Pancreas (tissue), 10 donors: ENCODE data around the gene PLAA. TPM values are rescaled to one million over a fixed set of nuclear protein-coding genes. Genes with fewer than 3 reads are reported as not detected.

Experiments used
- ATAC-seq, 4 donors: fragments of 200-7000 bp; cut with Tn5 transposase; one replicate each; pipeline versions ENCODE4 v1.8.0 to v1.9.1; 2020; ENCODE audit warnings: mild to moderate bottlenecking in 4 of 4, moderate library complexity in 4 of 4
- DNase-seq, 6 donors: peaks; one replicate each; pipeline ENCODE4 v3.0.0-alpha.2; 2020
- FAIRE-seq: peaks from 2 replicates; lab custom pipeline; 2012; peaks lifted over from hg19 to GRCh38; lab: Jason Lieb, UNC
- H3K27ac ChIP-seq, 4 donors: fragments of 200-600 bp; sonication (generic); 1 replicate in 3 of 4; 2 replicates in 1 of 4; pipeline versions ENCODE4 v1.5.0 to v1.8.0; 2020
- H3K27me3 ChIP-seq, 4 donors: fragments of 200-600 bp; one replicate each; pipeline ENCODE4 v1.8.0; 2021
- H3K36me3 ChIP-seq, 3 donors: fragments of 200-600 bp; sonication (generic) in 1 of 3; one replicate each; pipeline versions ENCODE4 v1.5.0 to v1.8.0; 2020 to 2021
- H3K4me1 ChIP-seq, 3 donors: fragments of 200-600 bp; one replicate each; pipeline ENCODE4 v1.8.0; 2021
- H3K4me3 ChIP-seq, 4 donors: fragments of 200-600 bp; sonication (generic) in 2 of 4; one replicate each; pipeline versions ENCODE4 v1.5.0 to v1.8.0; 2020 to 2021
- H3K9me3 ChIP-seq, 4 donors: fragments of 200-600 bp; one replicate each; pipeline ENCODE4 v1.8.0; 2021
- WGBS, 2 donors: extraction: QIAGEN DNeasy Blood & Tissue Kit; methylation state at CpG; one replicate each; pipeline ENCODE4 v1.1.7; 2013; 5-methylcytosine and 5-hydroxymethylcytosine counted together
- intact Hi-C, 3 donors: fragments of 100-400 bp; cut with DNase I; formaldehyde crosslinking; loops; one replicate each; pipeline versions ENCODE4 v1.11.1 to v1.14.2; 2022
- polyA plus RNA-seq, 2 donors: library from polyadenylated mRNA; stranded (reverse); fragments of 200-250 nt; gene quantifications; one replicate each; pipeline ENCODE4 v1.2.3, GENCODE V29; 2013
- total RNA-seq, 6 donors: library from RNA; stranded (reverse); fragmentation: NEBNext Ultra II Directional in 4 of 6; extraction: Animal tissue kit (Norgen Biotek cat#: 25700) in 4 of 6; gene quantifications; one replicate each; pipeline versions ENCODE4 v1.2.1 to v1.2.4, GENCODE V29; 2021 to 2023
- TF ChIP-seq, protein P1 (sequence below), 4 donors: fragments of 200-600 bp; sonication (generic) in 3 of 4; IDR thresholded peaks; one replicate each; pipeline versions ENCODE4 v1.5.0 to v1.8.0; 2021; ENCODE audit warnings: antibody characterized with exemption in 4 of 4
- donor health status: healthy with polysubstance abuse.
- donor health status: DM: no; HTN: no; CAD: no; lungs with moderate emphysema.
- donor health status: DM: no; HTN: no; CAD: no.
- donor health status: control.
- donor health status: control.
- donor health status: Bipolar disorder and iron deficiency.
- donor health status: DM: yes; HTN: yes; CAD: no.
- donor health status: DM: no; HTN: no; CAD: no.
- donor health status: DM: no; HTN: no; CAD: no.
- donor health status: DM: yes; HTN: yes; CAD: no.

Gene PLAA
- total and polyA plus RNA-seq, 8 donors, result 4.6 to 13.8 (median 10.2) TPM

DNA sequence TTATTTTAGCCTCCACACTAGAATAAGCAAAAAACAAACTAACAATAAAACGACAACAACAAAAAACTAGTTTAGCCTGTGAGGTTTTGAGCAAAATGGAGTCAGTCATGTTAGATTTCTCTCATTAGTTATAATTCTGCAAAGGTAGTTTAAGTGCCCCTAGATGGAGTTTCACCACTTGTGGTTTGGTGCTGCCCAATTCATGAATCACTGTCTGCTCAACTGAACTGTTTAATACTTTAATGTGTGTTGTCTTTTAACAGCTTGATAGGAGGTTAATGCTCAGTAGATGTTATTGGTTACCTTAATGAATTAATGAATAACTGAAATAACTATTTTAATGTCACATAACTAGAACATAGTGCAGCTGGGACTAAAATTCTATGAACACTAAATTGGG, 3.5 kb upstream of the PLAA start:
- Histone ChIP-seq H3K4me3 (no peak overlapping the region), H3K36me3 (no peaks in the 10 kb centered on the region), H3K4me1 (peaks cover 5 to 13% (median 8%) of the 10 kb centered on the region in 3 donors), H3K27ac (no peak overlapping the region), H3K9me3 (no peaks in the 10 kb centered on the region), H3K27me3 (no peaks in the 10 kb centered on the region)
- FAIRE-seq (no peak), DNase-seq (no peak), ATAC-seq (no peak)
- TF ChIP-seq, protein P1, sequence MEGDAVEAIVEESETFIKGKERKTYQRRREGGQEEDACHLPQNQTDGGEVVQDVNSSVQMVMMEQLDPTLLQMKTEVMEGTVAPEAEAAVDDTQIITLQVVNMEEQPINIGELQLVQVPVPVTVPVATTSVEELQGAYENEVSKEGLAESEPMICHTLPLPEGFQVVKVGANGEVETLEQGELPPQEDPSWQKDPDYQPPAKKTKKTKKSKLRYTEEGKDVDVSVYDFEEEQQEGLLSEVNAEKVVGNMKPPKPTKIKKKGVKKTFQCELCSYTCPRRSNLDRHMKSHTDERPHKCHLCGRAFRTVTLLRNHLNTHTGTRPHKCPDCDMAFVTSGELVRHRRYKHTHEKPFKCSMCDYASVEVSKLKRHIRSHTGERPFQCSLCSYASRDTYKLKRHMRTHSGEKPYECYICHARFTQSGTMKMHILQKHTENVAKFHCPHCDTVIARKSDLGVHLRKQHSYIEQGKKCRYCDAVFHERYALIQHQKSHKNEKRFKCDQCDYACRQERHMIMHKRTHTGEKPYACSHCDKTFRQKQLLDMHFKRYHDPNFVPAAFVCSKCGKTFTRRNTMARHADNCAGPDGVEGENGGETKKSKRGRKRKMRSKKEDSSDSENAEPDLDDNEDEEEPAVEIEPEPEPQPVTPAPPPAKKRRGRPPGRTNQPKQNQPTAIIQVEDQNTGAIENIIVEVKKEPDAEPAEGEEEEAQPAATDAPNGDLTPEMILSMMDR (IDR thresholded peaks at IDR 0.05), result no peak
- intact Hi-C loops, result no loop called here
- 68 to 73% methylated on average over 1 of the region's 1 CpG for WGBS, 2 donors

DNA sequence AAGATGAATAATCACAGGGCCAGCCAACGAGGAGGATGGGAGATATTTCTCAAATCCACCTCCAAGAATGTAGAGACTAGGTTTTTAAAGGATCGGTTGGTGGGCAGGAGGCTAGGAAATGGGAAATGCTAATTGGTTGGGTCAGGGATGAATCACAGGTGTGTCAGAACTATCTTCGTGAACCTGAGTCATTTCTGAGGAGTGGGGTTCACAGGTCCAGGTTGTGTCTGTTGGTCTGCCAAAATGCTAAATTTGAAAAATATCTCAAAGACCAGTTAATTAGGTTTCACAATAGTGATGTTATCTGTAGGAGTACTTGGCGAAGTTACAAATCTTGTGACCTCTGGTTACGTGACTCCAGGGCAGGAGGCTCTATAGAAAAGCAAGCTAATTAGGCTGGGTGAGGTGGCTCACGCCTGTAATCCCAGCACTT, 2.6 kb upstream of the PLAA start:
- ATAC-seq (no peak), FAIRE-seq (no peak), DNase-seq (no peak)
- no peak overlapping the region for H3K27ac ChIP-seq
- no peaks in the 10 kb centered on the region for H3K27me3 ChIP-seq
- peaks cover 13 to 18% (median 14%) of the 10 kb centered on the region in 3 donors for H3K4me1 ChIP-seq
- WGBS, 2 donors, result 60 to 70% methylated on average over 6 of the region's 6 CpGs
- H3K9me3 ChIP-seq, result no peaks in the 10 kb centered on the region
- TF ChIP-seq, protein P1 (IDR thresholded peaks at IDR 0.05), result no peak
- H3K36me3 ChIP-seq, result no peaks in the 10 kb centered on the region
- intact Hi-C loops, result no loop called here
- no peak overlapping the region for H3K4me3 ChIP-seq

DNA sequence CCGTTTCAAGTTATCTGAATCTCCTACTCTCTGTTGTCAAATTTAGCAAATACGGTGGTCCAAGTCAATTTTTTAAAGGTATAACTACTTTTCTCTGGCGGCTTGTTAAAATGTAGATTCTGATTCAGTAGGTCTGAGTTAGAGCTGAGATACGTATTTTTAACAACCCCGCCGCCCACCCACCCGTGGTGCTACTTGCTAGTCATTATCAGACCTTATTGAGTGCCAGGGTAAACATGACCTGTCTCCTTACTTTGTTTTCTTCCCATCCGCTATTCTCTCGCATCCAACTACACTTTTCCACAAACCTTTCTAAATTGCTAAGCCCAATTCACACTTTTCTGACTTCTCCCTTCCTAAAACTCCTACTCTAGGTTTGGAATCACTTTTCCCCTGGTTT, 694 bp upstream of the PLAA start:
- Histone ChIP-seq H3K4me3 (peak overlapping the region; percentile 76 to 94 (median 84)), H3K4me1 (peaks cover 13 to 18% (median 18%) of the 10 kb centered on the region in 3 donors), H3K27me3 (no peaks in the 10 kb centered on the region), H3K9me3 (no peaks in the 10 kb centered on the region), H3K27ac (peak overlapping the region; percentile 92 to 99 (median 98)), H3K36me3 (no peaks in the 10 kb centered on the region)
- FAIRE-seq, result no peak
- intact Hi-C loops, result no loop called here
- 1 to 2% methylated on average over 9 of the region's 9 CpGs for WGBS, 2 donors
- TF ChIP-seq, protein P1 (IDR thresholded peaks at IDR 0.05), result no peak
- DNase-seq, result no peak
- no peak for ATAC-seq

DNA sequence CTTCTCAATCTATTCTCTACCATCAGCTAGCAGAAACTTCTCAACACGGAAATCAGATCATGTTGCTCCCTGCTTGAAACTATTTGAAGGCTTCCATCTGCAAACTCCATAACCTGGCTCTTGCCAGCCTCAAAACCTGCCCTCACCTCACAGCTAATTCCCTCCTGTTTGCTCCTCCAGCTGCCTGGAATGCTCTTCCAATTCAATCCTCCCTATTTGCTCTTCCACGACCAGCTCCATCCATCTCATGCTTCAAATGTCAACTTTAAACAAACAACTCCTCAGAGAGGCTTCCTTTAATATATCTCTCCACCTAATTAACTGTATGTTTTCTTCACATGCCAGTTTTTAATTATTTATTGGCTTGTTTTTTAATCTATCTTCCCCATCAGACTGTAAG, 1.5 kb downstream of the PLAA start:
- TF ChIP-seq, protein P1 (IDR thresholded peaks at IDR 0.05), result no peak
- H3K4me3 ChIP-seq, result peak overlapping the region in 2 of 4 donors; percentile 76 to 91
- intact Hi-C loops, result no loop called here
- WGBS, 2 donors, result 18% methylated on average over 2 of the region's 2 CpGs
- H3K27me3 ChIP-seq, result no peaks in the 10 kb centered on the region
- peaks cover 13 to 18% (median 18%) of the 10 kb centered on the region in 3 donors for H3K4me1 ChIP-seq
- no peaks in the 10 kb centered on the region for H3K9me3 ChIP-seq
- DNase-seq, result no peak
- no peak overlapping the region for H3K27ac ChIP-seq
- no peak for ATAC-seq
- no peaks in the 10 kb centered on the region for H3K36me3 ChIP-seq
- no peak for FAIRE-seq

DNA sequence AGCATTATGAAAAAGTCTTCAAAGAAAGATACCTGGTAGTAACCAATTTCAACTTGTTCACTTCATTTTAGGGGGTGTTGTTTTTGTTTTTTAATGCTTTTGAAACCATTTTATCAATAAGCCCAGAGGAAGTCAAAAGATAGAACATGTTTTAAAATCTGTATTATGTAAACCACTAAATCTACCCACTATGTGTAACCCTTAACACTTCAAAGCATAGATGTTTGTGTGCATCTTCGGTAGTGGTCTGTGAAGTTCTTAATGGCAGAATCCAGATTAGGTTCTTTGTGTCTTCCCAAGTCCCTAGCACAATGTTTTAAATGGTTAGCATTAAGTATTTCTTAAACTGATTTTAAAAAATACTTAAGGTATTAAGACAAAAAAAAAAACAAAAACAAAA, 6.3 kb downstream of the PLAA start:
- intact Hi-C loops, result no loop called here

More for the DNA sequence above, 6.3 kb downstream of the PLAA start:
- Histone ChIP-seq H3K27me3 (no peaks in the 10 kb centered on the region), H3K27ac (no peak overlapping the region), H3K36me3 (no peaks in the 10 kb centered on the region), H3K9me3 (peaks cover 0 to 3% (median 0%) of the 10 kb centered on the region in 4 donors), H3K4me3 (no peak overlapping the region), H3K4me1 (peaks cover 8 to 15% (median 8%) of the 10 kb centered on the region in 3 donors)
- DNase-seq, result no peak
- TF ChIP-seq, protein P1 (IDR thresholded peaks at IDR 0.05), result no peak
- FAIRE-seq, result no peak
- 97 to 98% methylated on average over 1 of the region's 1 CpG for WGBS, 2 donors
- no peak for ATAC-seq
